Thyroid gland (tissue), 4 donors: Measurements from ENCODE around the gene GLE1.

Experiments used
- CTCF ChIP-seq, 6 experiments: fragments of 200-600 bp in 3 of 6; fragments of 450-650 bp in 3 of 6; sonication (generic) in 3 of 6; IDR thresholded peaks; one replicate each; pipeline ENCODE4 v1.5.1; 2016 to 2019; ENCODE audit warnings: antibody characterized with exemption in 6 of 6, mild to moderate bottlenecking in 2 of 6, inconsistent platforms in 1 of 6, moderate library complexity in 1 of 6
- POLR2A ChIP-seq, 2 donors: fragments of 450-650 bp; IDR thresholded peaks; one replicate each; pipeline ENCODE4 v1.6.1; 2017; ENCODE audit warnings: antibody characterized with exemption in 2 of 2, mild to moderate bottlenecking in 2 of 2, moderate library complexity in 1 of 2

GRCh38 chr9:128493424-128493823, 11.1 kb upstream of the GLE1 start:
- TF ChIP-seq CTCF (IDR thresholded peaks at IDR 0.05) = no peak
- TF ChIP-seq POLR2A (IDR thresholded peaks at IDR 0.05) = no peak
